Stimulated activated CD8-positive, alpha-beta memory T cell treated with anti-CD3 and anti-CD28 coated beads, Interleukin-4, amount 100 ng/mL, for 24 hours (primary cell): ENCODE data around the gene SORL1.
"Not testable (repeated sequence)": the region's sequence is repeated elsewhere in the genome, so short reads cannot be mapped to it uniquely, and the experiment has no call there.

Source experiments
- DNase-seq: peaks from one replicate; pipeline ENCODE4 v3.0.0-alpha.2; 2020; ENCODE audit warnings: low read depth

SORL1 gene

DNA sequence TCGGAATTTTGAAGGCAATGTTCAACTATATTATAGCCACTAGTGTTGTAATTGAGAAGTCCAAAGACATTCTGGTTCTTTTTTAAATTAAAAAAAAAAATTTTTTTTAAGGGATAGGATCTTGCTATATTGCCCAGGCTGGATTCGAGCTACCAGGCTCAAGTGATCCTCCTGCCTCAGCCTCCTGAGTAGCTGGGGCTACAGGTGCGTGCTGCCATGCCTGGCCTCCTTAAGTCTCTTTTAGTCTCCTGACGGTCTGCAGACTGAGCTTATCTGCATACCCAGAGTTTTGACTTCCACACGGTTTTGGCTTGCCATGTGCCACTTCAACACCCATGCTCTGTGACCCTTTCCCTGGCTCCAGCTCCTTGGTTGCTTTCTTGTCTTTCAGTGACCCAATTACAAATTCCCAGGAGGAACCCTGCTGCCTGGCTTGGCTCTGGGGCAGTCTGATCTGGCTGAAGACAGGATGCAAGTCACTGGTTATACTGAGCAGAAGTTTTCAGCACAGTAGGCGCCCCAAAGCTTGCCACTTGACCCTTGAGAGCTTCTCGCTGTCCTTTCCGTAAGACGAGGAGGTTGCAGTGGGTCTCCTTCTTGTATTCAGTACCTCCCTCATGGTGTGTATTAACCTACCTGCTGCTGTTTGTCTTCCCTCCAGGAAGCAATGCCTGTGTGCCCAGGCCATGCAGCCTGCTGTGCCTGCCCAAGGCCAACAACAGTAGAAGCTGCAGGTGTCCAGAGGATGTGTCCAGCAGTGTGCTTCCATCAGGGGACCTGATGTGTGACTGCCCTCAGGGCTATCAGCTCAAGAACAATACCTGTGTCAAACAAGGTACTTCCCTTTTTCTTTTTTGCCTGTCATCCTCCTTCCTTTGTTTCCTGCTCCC is 114.4 kb downstream of the SORL1 start:
- DNase-seq = no peak

GRCh38 chr11:121567995-121568394 is 115.9 kb downstream of the SORL1 start:
- no peak for DNase-seq

DNA sequence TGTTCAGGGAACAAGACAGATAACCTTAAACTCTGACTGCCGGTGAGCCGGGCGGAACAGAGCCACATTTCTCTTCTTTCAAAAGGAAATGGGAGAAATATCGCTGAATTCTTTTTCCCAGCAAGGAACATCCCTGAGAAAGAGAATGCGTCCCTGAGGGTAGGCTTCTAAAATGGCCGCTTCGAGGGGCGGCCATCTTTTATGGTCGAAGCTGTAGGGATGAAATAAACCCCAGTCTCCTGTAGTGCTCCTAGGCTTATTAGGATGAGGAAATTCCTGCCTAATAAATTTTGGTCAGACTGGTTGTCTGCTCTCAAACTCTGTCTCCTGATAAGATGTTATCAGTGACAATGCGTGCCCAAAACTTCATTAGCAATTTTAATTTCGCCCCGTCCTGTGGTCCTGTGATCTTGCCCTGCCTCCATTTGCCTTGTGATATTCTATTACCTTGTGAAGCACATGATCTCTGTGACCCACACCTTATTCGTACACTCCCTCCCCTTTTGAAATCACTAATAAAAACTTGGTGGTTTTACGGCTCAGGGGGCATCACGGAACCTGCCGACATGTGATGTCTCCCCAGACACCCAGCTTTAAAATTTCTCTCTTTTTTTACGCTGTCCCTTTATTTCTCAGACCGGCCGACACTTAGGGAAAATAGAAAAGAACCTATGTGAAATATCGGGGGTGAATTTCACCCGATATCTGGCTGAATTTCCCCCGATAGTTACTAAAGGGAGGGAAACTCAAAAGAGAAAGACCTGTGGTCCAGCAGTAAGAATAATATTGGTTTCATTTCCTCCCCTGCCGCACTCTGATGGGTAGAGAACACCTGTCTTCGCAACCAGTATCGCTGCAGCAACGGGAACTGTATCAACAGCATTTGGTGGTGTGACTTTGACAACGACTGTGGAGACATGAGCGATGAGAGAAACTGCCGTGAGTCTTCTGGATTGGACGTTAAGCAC is 117.5 kb downstream of the SORL1 start:
- not testable (repeated sequence) for DNase-seq

- no peak for DNase-seq
Observed at GRCh38 chr11:121570453-121570852, 118.3 kb downstream of the SORL1 start.

- DNase-seq = no peak
Observed at GRCh38 chr11:121571506-121571905, 119.4 kb downstream of the SORL1 start.

DNA sequence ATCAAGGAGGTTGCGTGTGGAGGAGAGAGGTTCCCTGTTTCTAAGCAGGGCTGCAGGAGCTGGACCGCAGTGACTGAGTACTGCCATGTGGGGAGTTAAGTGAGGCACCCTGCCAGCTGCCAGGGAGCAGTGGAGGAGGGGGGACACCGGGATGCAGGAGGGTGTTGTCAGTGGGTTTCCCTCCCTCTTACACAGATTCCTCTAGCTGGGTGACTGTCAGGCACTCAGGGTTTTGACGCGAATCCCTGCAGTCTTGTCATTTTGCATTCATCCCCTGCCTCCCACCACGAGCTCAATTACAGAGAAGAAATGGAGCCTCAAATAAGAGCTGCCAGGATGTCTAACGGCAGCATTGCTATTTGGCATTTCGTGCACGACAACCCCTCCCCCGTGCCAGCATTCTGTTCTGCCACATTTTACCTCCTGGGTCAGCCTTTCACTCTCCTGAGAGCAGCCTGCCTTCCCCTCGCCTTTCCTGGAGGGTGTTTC is 120.5 kb downstream of the SORL1 start:
- DNase-seq = no peak

DNA sequence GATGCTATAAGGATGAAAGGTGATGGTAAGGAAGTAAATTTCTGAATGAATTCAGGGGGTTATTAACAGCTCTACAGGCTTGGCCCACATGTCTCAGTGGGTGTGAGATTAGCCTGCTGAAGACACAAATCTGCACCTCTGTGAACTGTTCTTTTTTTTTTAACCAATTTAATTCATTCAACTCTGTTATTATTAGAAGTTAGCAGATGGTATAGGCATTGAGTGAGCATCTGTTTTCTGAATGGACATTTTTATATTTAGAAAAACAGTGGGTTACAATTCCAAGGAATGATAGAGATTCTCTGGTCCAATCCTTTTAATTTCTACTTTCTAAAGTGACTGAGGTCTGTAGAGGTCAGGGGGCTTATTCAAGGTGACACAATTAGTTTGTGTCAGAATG is 122.7 kb downstream of the SORL1 start:
- no peak for DNase-seq

- no peak for DNase-seq
Observed at GRCh38 chr11:121575250-121575962, 123.3 kb downstream of the SORL1 start.

- no peak for DNase-seq
Observed at GRCh38 chr11:121575963-121576290, 123.8 kb downstream of the SORL1 start.

DNA sequence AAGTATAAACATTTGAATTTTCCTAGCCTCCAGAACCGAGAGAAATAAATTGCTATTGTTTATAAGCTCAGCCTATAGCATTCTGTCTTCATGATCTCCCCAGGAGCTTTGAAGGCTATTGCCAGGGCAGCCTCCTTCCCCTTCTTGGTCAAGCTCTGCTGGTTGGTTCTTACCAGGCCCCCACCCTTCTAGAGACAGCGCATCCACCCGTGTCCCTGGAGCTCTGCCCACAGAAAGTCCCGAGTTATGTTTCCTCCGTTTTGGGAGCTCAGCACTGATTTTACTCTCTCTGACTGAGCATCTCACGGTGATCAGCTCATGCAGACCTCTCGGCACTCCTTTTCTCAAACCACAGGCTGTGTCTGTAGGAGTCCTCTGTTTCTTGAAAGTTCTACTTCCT is 124.4 kb downstream of the SORL1 start:
- no peak for DNase-seq

DNA sequence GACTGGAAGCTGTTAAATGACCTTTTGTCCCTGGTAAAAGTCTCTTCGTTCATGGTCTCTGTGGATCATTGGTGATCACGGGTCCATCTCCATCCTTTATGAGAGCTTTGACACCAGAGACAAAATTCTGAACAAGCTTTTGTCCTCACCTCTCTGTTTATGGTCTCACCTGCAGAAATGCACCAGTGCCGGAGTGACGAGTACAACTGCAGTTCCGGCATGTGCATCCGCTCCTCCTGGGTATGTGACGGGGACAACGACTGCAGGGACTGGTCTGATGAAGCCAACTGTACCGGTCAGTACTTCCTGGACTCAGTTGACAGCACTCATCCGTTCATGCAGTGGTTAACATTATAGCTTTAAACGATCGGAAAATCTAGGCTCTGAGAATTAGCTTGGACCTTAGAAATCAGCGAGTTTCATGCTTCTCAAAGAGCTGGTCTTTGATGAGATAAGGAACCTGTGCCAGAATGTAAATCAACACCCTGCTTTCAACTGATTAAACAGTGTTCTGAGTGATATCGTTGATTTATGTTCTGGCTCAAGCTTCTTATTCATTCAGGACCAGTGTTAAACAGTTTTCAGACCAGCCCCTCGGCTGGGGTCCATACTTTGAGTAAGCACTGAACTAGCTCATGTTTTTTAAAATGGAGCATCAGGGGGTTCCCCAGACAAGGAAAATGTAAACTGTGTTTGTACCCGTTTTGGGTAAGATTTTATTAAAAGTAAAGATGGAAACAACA is 125.2 kb downstream of the SORL1 start:
- DNase-seq = no peak

DNA sequence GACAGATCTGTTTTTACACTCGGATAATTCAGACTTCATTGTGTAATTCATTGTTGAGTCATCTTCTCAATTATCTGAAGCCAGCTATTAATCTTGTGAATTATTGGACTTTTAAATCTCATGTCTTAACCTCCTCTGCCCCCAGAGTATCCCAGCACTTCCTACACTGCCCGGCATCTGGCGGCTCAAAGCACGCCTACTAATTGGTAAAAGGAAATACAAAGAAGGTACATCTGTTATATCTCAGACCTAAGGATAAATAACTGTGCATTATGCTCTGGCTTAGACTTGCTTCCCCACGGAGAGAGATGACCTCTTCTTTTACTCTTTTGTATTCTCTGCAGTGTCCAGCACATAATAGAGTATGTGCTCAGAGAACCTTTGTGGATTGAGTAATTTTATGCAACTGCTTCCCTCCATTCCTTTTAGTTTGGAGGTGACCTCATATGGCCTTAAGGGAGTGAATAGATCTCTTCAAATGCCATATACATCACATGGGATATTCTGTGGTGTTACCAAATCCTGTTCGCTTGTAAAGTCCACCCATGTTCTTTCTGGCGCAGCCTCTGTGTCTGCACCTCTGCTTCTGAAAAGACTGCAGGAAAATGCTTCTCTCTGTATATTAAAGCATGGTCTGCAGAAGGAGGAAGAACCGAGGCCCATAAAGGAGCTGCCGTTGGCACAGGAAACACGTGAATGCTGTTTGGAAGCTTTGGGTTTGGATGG is 126.3 kb downstream of the SORL1 start:
- no peak for DNase-seq

DNA sequence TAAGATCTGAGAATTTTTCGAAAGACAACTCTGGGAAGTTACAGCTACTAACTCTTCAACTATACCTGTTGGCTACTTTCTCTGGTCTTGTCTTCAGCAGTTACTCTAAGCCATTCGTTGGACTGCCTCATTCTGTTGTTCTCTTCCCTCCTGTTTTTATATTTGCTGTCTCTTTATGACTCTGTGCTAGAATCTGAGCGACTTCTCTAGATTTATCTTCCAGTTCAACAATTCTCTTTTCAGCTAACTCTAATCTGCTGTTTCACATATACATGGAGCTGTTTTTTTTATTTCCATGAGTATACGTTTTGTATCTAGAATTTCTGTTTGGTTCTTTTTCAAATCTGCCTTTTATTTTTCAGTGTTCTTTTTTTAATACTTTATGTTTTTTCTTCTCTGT is 128.0 kb downstream of the SORL1 start:
- no peak for DNase-seq

GRCh38 chr11:121581607-121582006 is 129.5 kb downstream of the SORL1 start:
- DNase-seq = no peak

DNA sequence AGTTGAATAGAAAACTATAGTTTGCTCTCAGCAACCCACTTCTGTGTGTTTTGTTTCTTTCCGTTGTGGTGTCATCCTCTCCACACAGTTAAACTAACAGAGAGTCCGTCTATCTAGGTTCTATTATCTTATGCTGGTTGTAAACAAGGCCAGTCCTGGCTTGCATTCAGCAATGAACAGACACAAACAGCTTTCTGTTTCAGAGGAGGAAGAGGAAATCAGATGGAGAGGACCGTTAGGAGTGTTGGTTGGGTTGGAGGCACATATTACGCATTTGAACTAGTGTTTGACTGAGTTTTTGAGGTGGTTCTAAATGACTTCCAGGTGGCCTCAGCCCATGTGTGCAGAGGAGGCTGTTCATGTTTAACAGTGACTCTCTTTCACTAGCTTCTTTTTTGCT is 130.2 kb downstream of the SORL1 start:
- no peak for DNase-seq

- no peak for DNase-seq
Observed at GRCh38 chr11:121583825-121584224, 131.7 kb downstream of the SORL1 start.

DNA sequence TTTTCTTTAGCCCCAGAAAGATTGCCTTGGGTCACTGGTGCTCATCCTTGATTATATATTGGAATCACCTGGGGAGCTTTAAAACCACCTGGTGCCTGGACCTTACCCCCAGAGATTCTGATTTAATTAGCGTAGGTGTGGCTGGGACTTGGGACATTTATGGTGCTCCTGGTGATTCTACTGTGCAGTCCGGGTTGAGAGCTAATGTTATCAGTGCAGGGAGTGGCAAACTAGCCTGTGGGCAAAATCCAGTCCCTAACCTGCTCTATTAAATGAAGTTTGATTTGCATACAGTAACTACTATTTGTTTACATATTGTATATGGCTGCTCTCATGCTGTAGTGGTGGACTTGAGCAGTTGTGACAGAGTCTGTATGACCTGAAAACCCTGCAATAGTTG is 134.6 kb downstream of the SORL1 start:
- no peak for DNase-seq

DNA sequence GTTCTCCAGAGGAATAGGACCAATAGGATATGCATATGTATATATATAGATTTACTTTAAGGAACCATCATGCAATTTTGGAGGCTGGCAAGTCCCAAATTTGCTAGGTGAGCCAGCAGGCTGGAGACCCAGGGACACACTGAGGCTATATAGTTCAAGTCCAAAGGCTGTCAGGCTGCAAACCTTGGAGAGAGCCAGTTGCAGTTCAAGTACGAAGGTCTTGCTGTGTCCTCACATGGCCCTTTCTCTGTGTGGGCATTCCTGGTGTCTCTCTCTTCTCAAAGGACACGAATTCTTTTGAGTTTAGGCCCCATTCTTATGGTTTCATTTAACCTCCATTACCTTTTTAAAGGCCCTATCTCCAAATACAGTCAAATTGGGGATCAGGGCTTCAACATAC is 135.1 kb downstream of the SORL1 start:
- no peak for DNase-seq

GRCh38 chr11:121588747-121589146 is 136.6 kb downstream of the SORL1 start:
- no peak for DNase-seq

GRCh38 chr11:121589946-121590537 is 137.9 kb downstream of the SORL1 start:
- DNase-seq = no peak
